K562 (cell line): Measurements from ENCODE around the gene SEPHS1. TPM values are rescaled to one million over a fixed set of nuclear protein-coding genes. Genes with fewer than 3 reads are reported as not detected.

Source experiments
- ATAC-seq: fragments of 200-7000 bp; cut with Tn5 transposase; 3 replicates; pipeline ENCODE4 v1.9.1; 2020; ENCODE audit warnings: moderate library complexity
- BruUV-seq: library from RNA; stranded (reverse); fragments of 400-500 nt; replicated peaks from 2 replicates; lab custom pipeline; 2021; lab: Mats Ljungman, UMichigan
- CTCF ChIA-PET: fragments of 300-600 bp; formaldehyde crosslinking; extraction: SDS; loops from one replicate; lab custom pipeline; 2021; ENCODE audit warnings: low intra/inter-chr PET ratio; lab: Yijun Ruan, JAX
- POLR2A ChIA-PET: fragments of 300-600, 350-650 bp; sonication (Branson Sonifier 250); formaldehyde crosslinking; extraction: SDS; loops from one replicate; lab custom pipeline; 2021; ENCODE audit warnings: antibody characterized with exemption, inconsistent platforms; lab: Yijun Ruan, JAX
- DNase-seq, 4 experiments: peaks; one replicate each; pipeline versions ENCODE4 v3.0.0 to v3.0.0-alpha.2; 2011 to 2018; ENCODE audit warnings: low spot score in 3 of 4, mixed read lengths in 3 of 4; ENCODE audit errors: extremely low read depth in 1 of 4
- FAIRE-seq: peaks from 2 replicates; lab custom pipeline; 2011; peaks lifted over from hg19 to GRCh38; lab: Jason Lieb, UNC
- H2AFZ ChIP-seq: 2 replicates; pipeline ENCODE4 v1.6.0; 2011; ENCODE audit warnings: low read depth, low read length, control low read depth, inconsistent platforms
- H3K27ac ChIP-seq: fragments of 200-600 bp; 3 replicates; pipeline ENCODE4 v1.8.0; 2011; ENCODE audit warnings: low read depth, mild to moderate bottlenecking, control low read depth, inconsistent platforms, low read length, moderate library complexity, mixed read lengths; ENCODE audit errors: extremely low read depth
- H3K27me3 ChIP-seq, 2 experiments: fragments of 300-600 bp in 1 of 2; 2 replicates in 1 of 2; 3 replicates in 1 of 2; pipeline versions ENCODE4 v1.6.0 to v1.8.0; 2011; ENCODE audit warnings: inconsistent platforms in 2 of 2, low read length in 2 of 2, mild to moderate bottlenecking in 1 of 2, mixed read lengths in 1 of 2, moderate library complexity in 1 of 2; ENCODE audit not compliant: control insufficient read depth in 2 of 2, insufficient read depth in 2 of 2
- H3K36me3 ChIP-seq: fragments of 300-600 bp; 3 replicates; pipeline ENCODE4 v1.8.0; 2011; ENCODE audit warnings: mild to moderate bottlenecking, low read length, inconsistent platforms; ENCODE audit not compliant: control insufficient read depth, insufficient read depth
- H3K4me1 ChIP-seq, 2 experiments: fragments of 200-600 bp in 1 of 2; replicated peaks in 1 of 2; 2 replicates in 1 of 2; 3 replicates in 1 of 2; pipeline versions ENCODE4 v1.5.1 to v1.8.0; 2011; ENCODE audit warnings: inconsistent platforms in 2 of 2, low read length in 2 of 2, mild to moderate bottlenecking in 1 of 2, mixed read lengths in 1 of 2, moderate library complexity in 1 of 2; ENCODE audit not compliant: control insufficient read depth in 2 of 2, insufficient read depth in 2 of 2
- H3K4me2 ChIP-seq: 2 replicates; pipeline ENCODE4 v1.6.1; 2011; ENCODE audit warnings: low read length, control low read depth, inconsistent platforms, mixed read lengths; ENCODE audit not compliant: insufficient read depth
- H3K4me3 ChIP-seq: fragments of 200-600 bp; sonication (generic), shearing (Covaris generic); 2 replicates; pipeline ENCODE4 v1.5.1; 2016; ENCODE audit warnings: control low read depth, inconsistent platforms
- H3K79me2 ChIP-seq: fragments of 200-600 bp; 3 replicates; pipeline ENCODE4 v1.8.0; 2011; ENCODE audit warnings: low read length, inconsistent platforms; ENCODE audit not compliant: control insufficient read depth, insufficient read depth
- H3K9ac ChIP-seq, 2 experiments: 2 replicates each; pipeline versions ENCODE4 v1.6.0 to v1.6.1; 2011; ENCODE audit warnings: low read depth in 2 of 2, low read length in 2 of 2, control low read depth in 1 of 2, inconsistent platforms in 1 of 2, mild to moderate bottlenecking in 1 of 2, mixed read lengths in 1 of 2; ENCODE audit not compliant: insufficient read depth in 1 of 2
- H3K9me1 ChIP-seq: one replicate; pipeline ENCODE4 v1.6.0; 2011; ENCODE audit warnings: inconsistent platforms, mild to moderate bottlenecking, low read length, moderate library complexity; ENCODE audit not compliant: control insufficient read depth, insufficient read depth
- H3K9me3 ChIP-seq: replicated peaks from 2 replicates; pipeline ENCODE4 v1.5.1; 2011; ENCODE audit warnings: low read depth, low read length, inconsistent platforms; ENCODE audit not compliant: control insufficient read depth, insufficient read depth
- H4K20me1 ChIP-seq: replicated peaks from 2 replicates; pipeline ENCODE4 v1.6.1; 2011; ENCODE audit warnings: low read length, inconsistent platforms, mixed read lengths; ENCODE audit not compliant: control insufficient read depth, insufficient read depth
- ARID2 ChIP-seq: fragments of 450-650 bp; IDR thresholded peaks from 2 replicates; pipeline ENCODE4 v1.6.1; 2017; ENCODE audit warnings: antibody characterized with exemption, mild to moderate bottlenecking
- BCOR ChIP-seq: fragments of 450-650 bp; IDR thresholded peaks from 2 replicates; pipeline ENCODE4 v1.6.1; 2016
- BRD9 ChIP-seq: fragments of 450-650 bp; IDR thresholded peaks from 2 replicates; pipeline ENCODE4 v1.6.1; 2018; ENCODE audit warnings: low read depth; ENCODE audit not compliant: partially characterized antibody
- CC2D1A ChIP-seq: fragments of 450-650 bp; IDR thresholded peaks from 2 replicates; pipeline ENCODE4 v1.6.1; 2017; ENCODE audit warnings: mild to moderate bottlenecking
- GABPB1 ChIP-seq: sonication (generic); formaldehyde crosslinking; IDR thresholded peaks from 2 replicates; pipeline ENCODE4 v1.8.0; 2022; ENCODE audit warnings: mild to moderate bottlenecking, missing genetic modification reagents
- JUND ChIP-seq, 2 experiments: IDR thresholded peaks; 2 replicates in 1 of 2; 3 replicates in 1 of 2; pipeline ENCODE4 v1.6.1; 2011; ENCODE audit warnings: borderline replicate concordance in 2 of 2, low read depth in 2 of 2, low read length in 2 of 2, improper control_type of control experiment in 1 of 2, missing biosample characterization in 1 of 2, missing genetic modification characterization in 1 of 2, missing genetic modification reagents in 1 of 2
- KLF16 ChIP-seq: IDR thresholded peaks from 2 replicates; pipeline ENCODE4 v1.6.1; 2016; ENCODE audit warnings: antibody characterized with exemption
- MYC ChIP-seq, 2 experiments: fragments of 250-450 bp in 1 of 2; sonication (Bioruptor Pico) in 1 of 2; IDR thresholded peaks; 2 replicates each; pipeline versions ENCODE4 v1.5.1 to v1.6.1; 2012 to 2021; ENCODE audit warnings: low read depth in 2 of 2, borderline replicate concordance in 1 of 2, improper control_type of control experiment in 1 of 2, low read length in 1 of 2, mild to moderate bottlenecking in 1 of 2, moderate library complexity in 1 of 2
- NEUROD1 ChIP-seq: fragments of 150-350 bp; IDR thresholded peaks from 2 replicates; pipeline ENCODE4 v1.6.1; 2014; ENCODE audit warnings: borderline replicate concordance, low read length, low read depth; ENCODE audit not compliant: partially characterized antibody
- RAD21 ChIP-seq, 2 experiments: fragments of 250-450 bp in 1 of 2; fragments of 450-650 bp in 1 of 2; sonication (Bioruptor Pico) in 1 of 2; formaldehyde crosslinking in 1 of 2; IDR thresholded peaks in 1 of 2; conservative IDR thresholded peaks in 1 of 2; 2 replicates each; pipeline versions ENCODE4 v1.4.0 to v1.8.0; 2020 to 2022; ENCODE audit warnings: mild to moderate bottlenecking in 2 of 2, moderate library complexity in 1 of 2
- XRCC5 ChIP-seq: fragments of 200-400 bp; formaldehyde crosslinking; IDR thresholded peaks from 2 replicates; pipeline ENCODE4 v1.6.1; 2017; ENCODE audit warnings: low read depth, mild to moderate bottlenecking, low read length
- ZNF384 ChIP-seq: IDR thresholded peaks from 2 replicates; pipeline ENCODE4 v1.6.1; 2012; ENCODE audit warnings: low read depth, low read length, improper control_type of control experiment
- WGBS: fragments of 100-300 bp; shearing (Covaris generic); methylation state at CpG from one replicate; pipeline ENCODE4 v1.1.6; 2016; ENCODE audit warnings: low coverage, mixed read lengths; ENCODE audit not compliant: insufficient coverage; ENCODE audit errors: missing lambda C conversion rate; 5-methylcytosine and 5-hydroxymethylcytosine counted together
- in situ Hi-C: fragments of 300-500 bp; cut with MboI; formaldehyde crosslinking; loops from 4 replicates; pipeline ENCODE4 v1.15.0; 2018; ENCODE audit warnings: inconsistent platforms, mixed read lengths
- intact Hi-C: fragments of 100-400 bp; cut with micrococcal nuclease; formaldehyde crosslinking; loops from 2 replicates; pipeline ENCODE4 v1.14.2; 2022
- polyA plus RNA-seq, 8 experiments: library from polyadenylated mRNA; depleted of rRNA in 4 of 8; stranded (reverse) in 5 of 8; unstranded in 3 of 8; fragments of >200 nt; fragmentation: Nextera tagmentation in 2 of 8; fragmentation: Illumina TruSeq in 1 of 8; extraction: Ambion mirVana in 2 of 8; extraction: Trizol in 1 of 8; gene quantifications; 2 replicates each; pipeline versions ENCODE4 v1.2.1 to v1.2.3, GENCODE V29; 2011 to 2014; ENCODE audit warnings: inconsistent platforms in 1 of 8, missing spikeins in 1 of 8
- total RNA-seq, 7 experiments: library from RNA; depleted of rRNA in 6 of 7; stranded (reverse); fragments of >200 nt in 6 of 7; fragmentation: Illumina TruSeq in 2 of 7; extraction: Trizol in 2 of 7; gene quantifications; 2 replicates each; pipeline versions ENCODE4 v1.2.1 to v1.2.3, GENCODE V29; 2011 to 2021; ENCODE audit warnings: low replicate concordance in 1 of 7
- TF ChIP-seq, protein P1 (sequence below): sonication (generic); formaldehyde crosslinking; IDR thresholded peaks from 2 replicates; pipeline ENCODE4 v1.8.1; 2023; ENCODE audit warnings: missing genetic modification reagents, mild to moderate bottlenecking, borderline replicate concordance
- TF ChIP-seq, protein P2 (sequence below): fragments of 200-800 bp; sonication (Bioruptor generic); IDR thresholded peaks from 2 replicates; pipeline ENCODE4 v1.6.1; 2017; ENCODE audit warnings: missing genetic modification characterization, missing compliant biosample characterization

SEPHS1 gene
- total and polyA plus RNA-seq, 9 of the 15 experiments (the other 6 are each of a cell fraction or from before 2014, with no cell fraction given) = 14.7 to 82.8 (median 41.8) TPM

DNA sequence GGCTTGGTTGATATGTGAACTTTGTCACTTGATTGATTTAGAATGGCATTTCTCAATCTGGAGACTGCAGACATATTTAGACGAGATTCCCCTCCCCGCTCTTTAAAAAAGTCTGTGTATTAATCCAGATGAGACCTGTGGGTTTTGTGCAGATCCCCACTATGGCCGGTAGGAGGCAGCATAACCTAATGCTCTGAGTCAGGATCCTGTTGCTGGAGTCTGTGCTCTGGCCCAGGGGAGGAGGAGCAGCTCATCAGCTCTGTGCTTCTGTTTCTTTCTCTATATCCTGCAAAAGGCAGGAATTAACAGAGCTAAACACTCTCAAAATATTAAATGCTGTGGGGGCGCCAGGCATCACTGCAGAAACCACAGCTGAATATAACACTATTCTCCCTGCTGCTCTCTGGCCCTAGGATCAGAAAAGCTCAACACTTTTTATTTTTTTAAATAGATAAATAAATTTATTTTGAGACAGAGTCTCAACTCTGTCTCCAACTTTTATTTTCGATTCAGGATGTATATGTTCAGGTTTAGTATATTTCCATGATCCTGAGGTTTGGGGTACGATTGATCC lies 23.9 kb upstream of the SEPHS1 start:
- BruUV-seq = no TSS peak
- Histone ChIP-seq H3K27me3 (no peaks in the 10 kb centered on the region), H4K20me1 (no peaks in the 10 kb centered on the region), H3K9ac (no peak overlapping the region), H3K9me3 (no peaks in the 10 kb centered on the region), H3K79me2 (no peaks in the 10 kb centered on the region), H3K4me3 (no peak overlapping the region), H3K27ac (no peak overlapping the region), H3K4me1 (peaks cover 0 to 4% of the 10 kb centered on the region in 2 experiments; a peak in 2 of 5 replicates), H2AFZ (peak overlapping the region; percentile 62), H3K4me2 (no peak overlapping the region), H3K9me1 (peaks cover 3% of the 10 kb centered on the region), H3K36me3 (no peaks in the 10 kb centered on the region)
- peak; percentile 100 for ATAC-seq
- FAIRE-seq = peak; percentile 93
- ChIA-PET POLR2A (interaction anchor here (0.6 to 2.5 kb wide), 4 partner anchors 16 to 155 kb away, joined by 3 to 9 read pairs (median 5); no protein-coding TSS in a partner anchor), CTCF (interaction anchor here (0.5 to 3.5 kb wide), 12 partner anchors 10 to 406 kb away, joined by 3 to 27 read pairs (median 4); partner anchors contain the start of gene PRPF18)
- DNase-seq = peak; percentile 87 to 90 (median 90)
- in situ Hi-C loops (loop anchor here (5.0 to 10.0 kb wide), 2 partner anchors 75 to 143 kb away; no protein-coding TSS in a partner anchor), intact Hi-C loops (loop anchor here (1.0 to 5.0 kb wide), 5 partner anchors 68 to 405 kb away; no protein-coding TSS in a partner anchor)
- WGBS = 13% methylated on average over 6 of the region's 6 CpGs
- TF ChIP-seq RAD21 (CRISPR knock-in tag; conservative IDR thresholded peaks at IDR 0.05 in 1 of 2, IDR thresholded peaks at IDR 0.05 in 1 of 2) (peak; percentile 97 to 98), JUND (IDR thresholded peaks at IDR 0.05; ENCODE audit: borderline replicate concordance, low read depth, low read length) (peak; percentile 41; the same call in 1 of the 2 replicates), JUND (tag; IDR thresholded peaks at IDR 0.05; ENCODE audit: borderline replicate concordance, low read depth, low read length) (no peak; the same call in 2 of the 3 replicates), ZNF384 (peak; percentile 53; the same call in 1 of the 2 replicates), CC2D1A (0 out of 2 replicates have a peak, but pooled peaks have one; percentile 27), GABPB1 (CRISPR knock-in tag) (0 out of 2 replicates have a peak, but pooled peaks have one; percentile 37), BRD9 (no peak), ARID2 (peak; percentile 47; the same call in 1 of the 2 replicates), XRCC5 (0 out of 2 replicates have a peak, but pooled peaks have one; percentile 33), MYC (IDR thresholded peaks at IDR 0.05; ENCODE audit: low read depth, low read length) (peak; percentile 42; the same call in 1 of the 2 replicates), MYC (CRISPR knock-in tag; IDR thresholded peaks at IDR 0.05; ENCODE audit: borderline replicate concordance, low read depth) (no peak), KLF16 (peak; percentile 42; the same call in 1 of the 2 replicates), NEUROD1 (peak; percentile 14), BCOR (no peak)
- TF ChIP-seq, protein P1, sequence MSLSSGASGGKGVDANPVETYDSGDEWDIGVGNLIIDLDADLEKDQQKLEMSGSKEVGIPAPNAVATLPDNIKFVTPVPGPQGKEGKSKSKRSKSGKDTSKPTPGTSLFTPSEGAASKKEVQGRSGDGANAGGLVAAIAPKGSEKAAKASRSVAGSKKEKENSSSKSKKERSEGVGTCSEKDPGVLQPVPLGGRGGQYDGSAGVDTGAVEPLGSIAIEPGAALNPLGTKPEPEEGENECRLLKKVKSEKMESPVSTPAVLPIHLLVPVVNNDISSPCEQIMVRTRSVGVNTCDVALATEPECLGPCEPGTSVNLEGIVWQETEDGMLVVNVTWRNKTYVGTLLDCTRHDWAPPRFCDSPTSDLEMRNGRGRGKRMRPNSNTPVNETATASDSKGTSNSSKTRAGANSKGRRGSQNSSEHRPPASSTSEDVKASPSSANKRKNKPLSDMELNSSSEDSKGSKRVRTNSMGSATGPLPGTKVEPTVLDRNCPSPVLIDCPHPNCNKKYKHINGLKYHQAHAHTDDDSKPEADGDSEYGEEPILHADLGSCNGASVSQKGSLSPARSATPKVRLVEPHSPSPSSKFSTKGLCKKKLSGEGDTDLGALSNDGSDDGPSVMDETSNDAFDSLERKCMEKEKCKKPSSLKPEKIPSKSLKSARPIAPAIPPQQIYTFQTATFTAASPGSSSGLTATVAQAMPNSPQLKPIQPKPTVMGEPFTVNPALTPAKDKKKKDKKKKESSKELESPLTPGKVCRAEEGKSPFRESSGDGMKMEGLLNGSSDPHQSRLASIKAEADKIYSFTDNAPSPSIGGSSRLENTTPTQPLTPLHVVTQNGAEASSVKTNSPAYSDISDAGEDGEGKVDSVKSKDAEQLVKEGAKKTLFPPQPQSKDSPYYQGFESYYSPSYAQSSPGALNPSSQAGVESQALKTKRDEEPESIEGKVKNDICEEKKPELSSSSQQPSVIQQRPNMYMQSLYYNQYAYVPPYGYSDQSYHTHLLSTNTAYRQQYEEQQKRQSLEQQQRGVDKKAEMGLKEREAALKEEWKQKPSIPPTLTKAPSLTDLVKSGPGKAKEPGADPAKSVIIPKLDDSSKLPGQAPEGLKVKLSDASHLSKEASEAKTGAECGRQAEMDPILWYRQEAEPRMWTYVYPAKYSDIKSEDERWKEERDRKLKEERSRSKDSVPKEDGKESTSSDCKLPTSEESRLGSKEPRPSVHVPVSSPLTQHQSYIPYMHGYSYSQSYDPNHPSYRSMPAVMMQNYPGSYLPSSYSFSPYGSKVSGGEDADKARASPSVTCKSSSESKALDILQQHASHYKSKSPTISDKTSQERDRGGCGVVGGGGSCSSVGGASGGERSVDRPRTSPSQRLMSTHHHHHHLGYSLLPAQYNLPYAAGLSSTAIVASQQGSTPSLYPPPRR (CRISPR knock-in tag) = no peak
- TF ChIP-seq, protein P2, sequence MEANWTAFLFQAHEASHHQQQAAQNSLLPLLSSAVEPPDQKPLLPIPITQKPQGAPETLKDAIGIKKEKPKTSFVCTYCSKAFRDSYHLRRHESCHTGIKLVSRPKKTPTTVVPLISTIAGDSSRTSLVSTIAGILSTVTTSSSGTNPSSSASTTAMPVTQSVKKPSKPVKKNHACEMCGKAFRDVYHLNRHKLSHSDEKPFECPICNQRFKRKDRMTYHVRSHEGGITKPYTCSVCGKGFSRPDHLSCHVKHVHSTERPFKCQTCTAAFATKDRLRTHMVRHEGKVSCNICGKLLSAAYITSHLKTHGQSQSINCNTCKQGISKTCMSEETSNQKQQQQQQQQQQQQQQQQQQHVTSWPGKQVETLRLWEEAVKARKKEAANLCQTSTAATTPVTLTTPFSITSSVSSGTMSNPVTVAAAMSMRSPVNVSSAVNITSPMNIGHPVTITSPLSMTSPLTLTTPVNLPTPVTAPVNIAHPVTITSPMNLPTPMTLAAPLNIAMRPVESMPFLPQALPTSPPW (CRISPR knock-in tag) = 0 out of 2 replicates have a peak, but pooled peaks have one; percentile 17
